Endothelial cell of umbilical vein (primary cell): ENCODE measurements around the gene TOP1.

Source experiments
- EZH2 ChIP-seq: IDR thresholded peaks from 2 replicates; pipeline ENCODE4 v1.6.1; 2012; ENCODE audit warnings: borderline replicate concordance, low read depth, mild to moderate bottlenecking, moderate library complexity, low read length, inconsistent platforms; ENCODE audit not compliant: severe bottlenecking
- FOS ChIP-seq: IDR thresholded peaks from 2 replicates; pipeline ENCODE4 v1.6.1; 2011; ENCODE audit warnings: mild to moderate bottlenecking, low read length, moderate library complexity, borderline replicate concordance; ENCODE audit not compliant: insufficient read depth
- GATA2 ChIP-seq: IDR thresholded peaks from 2 replicates; pipeline ENCODE4 v1.7.0; 2011; ENCODE audit warnings: low read depth, mild to moderate bottlenecking, moderate library complexity, mixed read lengths, low read length; ENCODE audit not compliant: insufficient read length, insufficient read depth
- JUN ChIP-seq: IDR thresholded peaks from 2 replicates; pipeline ENCODE4 v1.6.1; 2011; ENCODE audit warnings: borderline replicate concordance, low read depth; ENCODE audit not compliant: insufficient read length, insufficient read depth
- MYC ChIP-seq: IDR thresholded peaks from one replicate; pipeline ENCODE4 v1.6.1; 2011; ENCODE audit warnings: mild to moderate bottlenecking, low read depth, low read length
- POLR2A ChIP-seq: IDR thresholded peaks from 2 replicates; pipeline ENCODE4 v1.6.1; 2012; ENCODE audit warnings: low read depth, mild to moderate bottlenecking, control low read depth, low read length
- POLR2AphosphoS5 ChIP-seq: IDR thresholded peaks from 2 replicates; pipeline ENCODE4 v1.6.1; 2012; ENCODE audit warnings: low read depth, mild to moderate bottlenecking, control low read depth, low read length, moderate library complexity; ENCODE audit not compliant: insufficient read depth
- TF ChIP-seq, protein P1 (sequence below), 2 donors: IDR thresholded peaks; 1 replicate in 1 of 2; 2 replicates in 1 of 2; pipeline ENCODE4 v1.5.1; 2011; ENCODE audit warnings: low read length in 2 of 2, mild to moderate bottlenecking in 2 of 2, moderate library complexity in 2 of 2, control low read depth in 1 of 2, inconsistent platforms in 1 of 2, low read depth in 1 of 2; ENCODE audit not compliant: insufficient read depth in 1 of 2; ENCODE audit errors: extremely low read depth in 1 of 2
- TF ChIP-seq, protein P2 (sequence below): IDR thresholded peaks from 2 replicates; pipeline ENCODE4 v1.6.1; 2011; ENCODE audit not compliant: insufficient read depth, insufficient read length

GRCh38 chr20:41080866-41081265, 52.2 kb downstream of the TOP1 start:
- TF ChIP-seq POLR2A (no peak), EZH2 (no peak), POLR2AphosphoS5 (no peak), MYC (no peak), FOS (no peak), JUN (no peak), GATA2 (no peak)
- TF ChIP-seq, protein P1, sequence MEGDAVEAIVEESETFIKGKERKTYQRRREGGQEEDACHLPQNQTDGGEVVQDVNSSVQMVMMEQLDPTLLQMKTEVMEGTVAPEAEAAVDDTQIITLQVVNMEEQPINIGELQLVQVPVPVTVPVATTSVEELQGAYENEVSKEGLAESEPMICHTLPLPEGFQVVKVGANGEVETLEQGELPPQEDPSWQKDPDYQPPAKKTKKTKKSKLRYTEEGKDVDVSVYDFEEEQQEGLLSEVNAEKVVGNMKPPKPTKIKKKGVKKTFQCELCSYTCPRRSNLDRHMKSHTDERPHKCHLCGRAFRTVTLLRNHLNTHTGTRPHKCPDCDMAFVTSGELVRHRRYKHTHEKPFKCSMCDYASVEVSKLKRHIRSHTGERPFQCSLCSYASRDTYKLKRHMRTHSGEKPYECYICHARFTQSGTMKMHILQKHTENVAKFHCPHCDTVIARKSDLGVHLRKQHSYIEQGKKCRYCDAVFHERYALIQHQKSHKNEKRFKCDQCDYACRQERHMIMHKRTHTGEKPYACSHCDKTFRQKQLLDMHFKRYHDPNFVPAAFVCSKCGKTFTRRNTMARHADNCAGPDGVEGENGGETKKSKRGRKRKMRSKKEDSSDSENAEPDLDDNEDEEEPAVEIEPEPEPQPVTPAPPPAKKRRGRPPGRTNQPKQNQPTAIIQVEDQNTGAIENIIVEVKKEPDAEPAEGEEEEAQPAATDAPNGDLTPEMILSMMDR (IDR thresholded peaks at IDR 0.05; ENCODE audit: extremely low read depth in 1 of 2, insufficient read depth in 1 of 2, low read depth in 1 of 2, low read length in 2 of 2): no peak
- TF ChIP-seq, protein P2, sequence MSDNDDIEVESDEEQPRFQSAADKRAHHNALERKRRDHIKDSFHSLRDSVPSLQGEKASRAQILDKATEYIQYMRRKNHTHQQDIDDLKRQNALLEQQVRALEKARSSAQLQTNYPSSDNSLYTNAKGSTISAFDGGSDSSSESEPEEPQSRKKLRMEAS: no peak
